Central memory CD8-positive, alpha-beta T cell (primary cell): ENCODE data around the gene XIST.

Source experiments
- ATAC-seq: fragments of 150-1000 bp; cut with Tn5 transposase; replicated peaks from 2 replicates; pipeline ENCODE4 v1.10.0; 2022; ENCODE audit warnings: mild to moderate bottlenecking, moderate FRiP score, moderate number of reproducible peaks; ENCODE audit not compliant: poor library complexity, severe bottlenecking; ENCODE audit errors: extremely low read depth
- DNase-seq, 2 donors: peaks; one replicate each; pipeline ENCODE4 v3.0.0; 2021; ENCODE audit warnings: low spot score in 2 of 2
- H3K27ac Mint-ChIP-seq: one replicate; pipeline ENCODE4 v1.8.0; 2022; ENCODE audit warnings: low read depth, mild to moderate bottlenecking, moderate library complexity, mixed read lengths
- H3K27me3 Mint-ChIP-seq: one replicate; pipeline ENCODE4 v1.8.0; 2022; ENCODE audit warnings: mixed read lengths
- H3K36me3 Mint-ChIP-seq: one replicate; pipeline ENCODE4 v1.8.0; 2022; ENCODE audit warnings: mild to moderate bottlenecking, moderate library complexity, mixed read lengths; ENCODE audit not compliant: insufficient read depth
- H3K4me1 Mint-ChIP-seq: one replicate; pipeline ENCODE4 v1.8.0; 2022; ENCODE audit warnings: mixed read lengths
- H3K4me3 Mint-ChIP-seq: one replicate; pipeline ENCODE4 v1.8.0; 2022; ENCODE audit warnings: mild to moderate bottlenecking, moderate library complexity, mixed read lengths
- H3K9me3 Mint-ChIP-seq: one replicate; pipeline ENCODE4 v1.8.0; 2022; ENCODE audit warnings: mixed read lengths

The XIST gene

DNA sequence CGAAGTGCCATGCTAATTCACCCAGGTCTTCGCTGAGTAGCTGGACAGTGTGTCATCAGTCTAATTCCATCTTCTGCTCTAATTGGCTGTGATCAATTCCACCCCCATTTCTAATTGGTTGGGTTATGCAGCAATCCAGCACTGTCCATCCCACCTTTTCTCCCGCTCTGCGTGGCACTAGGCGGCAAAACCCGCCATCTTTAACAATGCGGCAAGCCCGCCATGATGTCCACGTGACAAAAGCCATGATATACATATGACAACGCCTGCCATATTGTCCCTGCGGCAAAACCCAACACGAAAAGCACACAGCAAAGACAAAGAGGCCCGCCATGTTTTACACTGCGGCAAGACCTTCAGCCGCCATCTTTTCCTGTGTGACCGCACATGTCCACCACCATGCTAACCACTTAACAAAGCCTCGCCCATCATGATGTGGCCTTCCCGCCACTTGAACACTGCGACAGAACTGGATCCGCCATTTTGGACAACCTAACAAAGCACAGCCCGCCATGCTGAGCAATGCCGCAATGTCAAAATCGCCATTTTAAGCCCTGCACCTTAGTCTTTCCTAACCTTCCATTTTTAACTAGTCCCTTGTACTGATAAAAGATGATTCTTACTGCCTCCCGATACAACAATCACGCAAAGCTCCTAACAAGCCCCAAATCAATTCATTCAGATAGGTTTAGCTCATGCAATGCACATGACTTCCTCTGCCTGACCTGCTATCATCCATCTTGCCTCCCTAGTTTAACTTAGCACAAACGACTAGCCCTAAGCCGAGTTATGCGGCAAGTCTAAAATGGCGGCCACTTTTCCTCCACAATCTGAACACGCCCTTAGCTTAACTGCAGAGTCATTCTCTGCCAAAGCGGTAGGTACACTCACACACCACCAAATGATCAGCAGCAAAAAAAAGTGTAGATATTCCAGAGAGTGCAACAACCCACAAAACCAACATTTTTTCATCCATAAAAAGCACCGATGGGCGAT lies 1.2 kb downstream of the XIST start:
- no peak overlapping the region for H3K4me3 Mint-ChIP-seq
- DNase-seq (no peak), ATAC-seq (no peak)
- no peaks in the 10 kb centered on the region for H3K4me1 Mint-ChIP-seq
- H3K27ac Mint-ChIP-seq, result no peak overlapping the region
- H3K36me3 Mint-ChIP-seq, result no peaks in the 10 kb centered on the region
- no peaks in the 10 kb centered on the region for H3K27me3 Mint-ChIP-seq
- peaks cover 5% of the 10 kb centered on the region for H3K9me3 Mint-ChIP-seq

DNA sequence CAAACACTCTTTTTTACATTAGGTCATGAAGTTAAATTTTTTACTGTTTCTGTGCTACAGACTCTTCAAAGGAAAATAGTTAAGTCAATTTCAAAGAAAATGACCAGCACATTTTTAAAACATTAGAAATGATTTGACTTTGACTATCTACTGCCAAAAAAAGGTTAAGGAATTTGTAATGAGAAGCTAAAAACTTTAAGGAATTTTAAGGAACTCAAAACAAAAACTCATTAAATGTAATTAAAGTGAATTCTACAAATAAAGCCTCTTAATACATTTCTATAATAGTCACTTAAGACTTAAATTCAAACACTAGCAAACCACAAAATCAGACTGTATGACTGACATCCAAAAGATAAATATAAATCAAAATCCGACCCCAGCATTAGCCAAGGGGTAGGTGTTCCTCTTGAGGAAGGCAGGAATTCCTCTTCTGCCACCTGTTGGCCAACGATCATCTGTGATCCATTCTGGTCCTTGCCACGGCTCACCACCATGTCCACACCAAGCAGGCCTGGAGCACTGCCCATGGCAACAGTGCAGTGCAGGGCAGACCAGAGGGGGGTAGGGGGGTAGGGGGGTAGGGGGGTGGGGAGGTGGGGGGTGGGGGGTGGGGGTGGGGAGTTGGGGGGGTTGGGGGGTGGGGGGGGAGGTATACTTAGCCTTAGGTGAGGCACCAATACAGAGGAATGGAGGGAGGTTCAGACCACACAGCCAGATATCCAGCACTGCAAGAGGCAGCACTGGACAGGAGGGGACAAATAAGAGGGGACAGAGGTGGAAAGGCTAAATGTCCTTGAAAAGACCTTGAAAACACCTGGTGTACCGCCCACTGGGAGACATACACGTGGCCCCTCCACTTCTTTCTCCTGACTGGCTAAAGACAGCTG lies 2.1 kb downstream of the XIST start:
- Mint-ChIP-seq H3K36me3 (no peaks in the 10 kb centered on the region), H3K4me3 (no peak overlapping the region), H3K4me1 (no peaks in the 10 kb centered on the region), H3K27ac (no peak overlapping the region), H3K27me3 (no peaks in the 10 kb centered on the region), H3K9me3 (peaks cover 5% of the 10 kb centered on the region)
- ATAC-seq (no peak), DNase-seq (no peak)

DNA sequence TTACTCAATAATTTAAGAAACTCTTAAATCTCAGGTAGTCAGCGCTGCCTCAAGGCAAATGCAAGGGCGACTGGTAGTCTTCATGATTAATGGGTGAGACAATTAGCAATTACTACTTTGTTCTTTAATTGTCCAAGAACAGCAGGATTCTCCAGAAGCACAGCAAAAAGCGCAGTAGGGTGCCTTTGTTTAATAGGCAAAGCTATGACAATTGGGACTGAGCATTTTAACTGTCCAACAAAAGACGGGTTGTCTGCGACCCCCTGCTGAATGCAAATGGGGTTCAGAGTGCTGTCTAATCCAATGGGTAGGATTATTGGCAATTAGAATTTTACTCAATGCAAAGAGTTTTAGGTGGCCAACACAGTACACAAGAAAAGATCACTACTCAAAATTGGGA lies 3.4 kb downstream of the XIST start:
- no peaks in the 10 kb centered on the region for H3K4me1 Mint-ChIP-seq
- DNase-seq, result no peak
- no peak overlapping the region for H3K27ac Mint-ChIP-seq
- H3K4me3 Mint-ChIP-seq, result no peak overlapping the region
- no peaks in the 10 kb centered on the region for H3K27me3 Mint-ChIP-seq
- peaks cover 5% of the 10 kb centered on the region for H3K9me3 Mint-ChIP-seq
- no peaks in the 10 kb centered on the region for H3K36me3 Mint-ChIP-seq
- no peak for ATAC-seq

DNA sequence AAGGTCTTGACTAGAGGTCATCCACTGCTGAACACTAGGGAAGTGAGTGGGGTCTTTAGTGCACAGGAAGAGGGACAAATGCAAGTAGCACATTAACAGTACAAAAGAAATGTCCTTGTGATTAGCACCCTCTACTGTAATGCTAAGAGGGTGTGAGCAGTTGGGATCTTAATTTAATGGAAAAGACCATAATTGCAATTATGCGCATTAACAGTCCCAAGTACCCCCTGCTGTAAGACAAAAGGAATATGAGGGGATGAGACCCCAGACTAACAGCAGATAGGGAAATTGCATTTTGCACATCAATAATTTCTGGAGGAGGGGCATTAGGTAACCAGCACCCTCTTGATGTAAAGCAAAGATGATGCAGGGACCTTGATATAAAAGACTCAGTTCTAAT lies 4.5 kb downstream of the XIST start:
- no peaks in the 10 kb centered on the region for H3K4me1 Mint-ChIP-seq
- DNase-seq, result no peak
- no peaks in the 10 kb centered on the region for H3K27me3 Mint-ChIP-seq
- H3K36me3 Mint-ChIP-seq, result no peaks in the 10 kb centered on the region
- no peak for ATAC-seq
- no peak overlapping the region for H3K27ac Mint-ChIP-seq
- H3K9me3 Mint-ChIP-seq, result peaks cover 5% of the 10 kb centered on the region
- H3K4me3 Mint-ChIP-seq, result no peak overlapping the region

DNA sequence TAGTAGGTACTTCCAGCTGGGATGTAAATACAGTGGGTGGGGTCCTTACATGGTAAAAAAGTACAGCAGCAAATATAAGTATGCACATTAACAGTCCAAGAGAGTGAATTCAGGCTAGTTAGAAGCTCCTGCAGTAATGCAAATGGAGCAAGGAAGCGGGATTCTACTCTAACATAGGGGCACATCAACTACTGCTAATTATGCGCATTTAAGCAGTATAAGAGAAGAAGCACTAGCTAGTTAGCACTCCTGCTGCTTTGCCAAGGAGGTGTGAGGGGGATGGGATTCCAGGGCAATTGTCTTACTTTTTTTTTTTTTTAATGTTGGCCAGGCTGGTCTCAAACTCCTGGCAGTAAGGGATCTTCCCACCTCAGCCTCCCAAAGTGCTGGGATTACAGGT lies 5.4 kb downstream of the XIST start:
- H3K9me3 Mint-ChIP-seq, result peaks cover 5% of the 10 kb centered on the region
- H3K36me3 Mint-ChIP-seq, result no peaks in the 10 kb centered on the region
- no peaks in the 10 kb centered on the region for H3K27me3 Mint-ChIP-seq
- H3K4me1 Mint-ChIP-seq, result no peaks in the 10 kb centered on the region
- H3K27ac Mint-ChIP-seq, result no peak overlapping the region
- DNase-seq, result no peak
- no peak overlapping the region for H3K4me3 Mint-ChIP-seq
- ATAC-seq, result no peak

GRCh38 chrX:73842541-73843234 lies 9.8 kb downstream of the XIST start:
- H3K9me3 Mint-ChIP-seq, result no peaks in the 10 kb centered on the region
- H3K4me1 Mint-ChIP-seq, result no peaks in the 10 kb centered on the region
- no peaks in the 10 kb centered on the region for H3K27me3 Mint-ChIP-seq
- H3K36me3 Mint-ChIP-seq, result no peaks in the 10 kb centered on the region
- no peak overlapping the region for H3K27ac Mint-ChIP-seq
- no peak for ATAC-seq
- no peak overlapping the region for H3K4me3 Mint-ChIP-seq
- DNase-seq, result no peak

- Mint-ChIP-seq H3K4me1 (no peaks in the 10 kb centered on the region), H3K9me3 (no peaks in the 10 kb centered on the region), H3K27ac (no peak overlapping the region), H3K27me3 (no peaks in the 10 kb centered on the region), H3K36me3 (no peaks in the 10 kb centered on the region), H3K4me3 (no peak overlapping the region)
- DNase-seq (no peak), ATAC-seq (no peak)
Observed at GRCh38 chrX:73841337-73841736, 11.2 kb downstream of the XIST start.

GRCh38 chrX:73840120-73840924 lies 12.2 kb downstream of the XIST start:
- H3K4me1 Mint-ChIP-seq, result no peaks in the 10 kb centered on the region
- H3K4me3 Mint-ChIP-seq, result no peak overlapping the region
- DNase-seq, result no peak
- no peaks in the 10 kb centered on the region for H3K27me3 Mint-ChIP-seq
- H3K9me3 Mint-ChIP-seq, result no peaks in the 10 kb centered on the region
- no peaks in the 10 kb centered on the region for H3K36me3 Mint-ChIP-seq
- ATAC-seq, result no peak
- no peak overlapping the region for H3K27ac Mint-ChIP-seq

- Mint-ChIP-seq H3K27ac (no peak overlapping the region), H3K27me3 (no peaks in the 10 kb centered on the region), H3K9me3 (no peaks in the 10 kb centered on the region), H3K4me1 (no peaks in the 10 kb centered on the region), H3K36me3 (no peaks in the 10 kb centered on the region), H3K4me3 (no peak overlapping the region)
- DNase-seq (no peak), ATAC-seq (no peak)
Observed at GRCh38 chrX:73839152-73839551, 13.4 kb downstream of the XIST start.

DNA sequence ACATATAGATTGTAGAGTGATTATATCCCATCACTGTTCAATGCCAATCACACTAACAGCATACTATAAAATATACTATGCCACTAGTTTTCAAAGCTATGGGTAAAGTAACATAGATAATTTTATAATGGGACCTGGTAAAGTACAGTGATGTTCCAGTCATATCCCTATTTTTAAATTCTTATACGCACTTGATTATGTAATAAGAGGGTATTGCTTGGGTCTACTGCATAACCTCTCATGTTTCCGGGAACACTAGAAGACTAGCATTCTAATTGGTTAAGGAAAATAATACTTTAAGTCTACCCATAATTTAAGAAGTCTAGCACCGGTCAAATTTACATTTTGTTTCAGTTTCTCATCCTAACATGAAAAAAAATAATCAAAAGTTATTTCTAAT lies 14.4 kb downstream of the XIST start:
- H3K4me1 Mint-ChIP-seq, result no peaks in the 10 kb centered on the region
- no peaks in the 10 kb centered on the region for H3K36me3 Mint-ChIP-seq
- H3K27me3 Mint-ChIP-seq, result no peaks in the 10 kb centered on the region
- H3K9me3 Mint-ChIP-seq, result no peaks in the 10 kb centered on the region
- no peak overlapping the region for H3K27ac Mint-ChIP-seq
- ATAC-seq, result no peak
- no peak for DNase-seq
- no peak overlapping the region for H3K4me3 Mint-ChIP-seq

GRCh38 chrX:73836956-73837477 lies 15.5 kb downstream of the XIST start:
- no peak for DNase-seq
- no peak for ATAC-seq
- Mint-ChIP-seq H3K9me3 (no peaks in the 10 kb centered on the region), H3K27me3 (no peaks in the 10 kb centered on the region), H3K4me1 (no peaks in the 10 kb centered on the region), H3K27ac (no peak overlapping the region), H3K4me3 (no peak overlapping the region), H3K36me3 (no peaks in the 10 kb centered on the region)

- Mint-ChIP-seq H3K4me3 (no peak overlapping the region), H3K27ac (no peak overlapping the region), H3K27me3 (peaks cover 14% of the 10 kb centered on the region), H3K9me3 (no peaks in the 10 kb centered on the region), H3K36me3 (no peaks in the 10 kb centered on the region), H3K4me1 (no peaks in the 10 kb centered on the region)
- no peak for ATAC-seq
- DNase-seq, result no peak
Observed at GRCh38 chrX:73834219-73834618, 18.3 kb downstream of the XIST start.
